GM21447 (cell line): ENCODE results near the gene SLC22A4.

Experiments
- ATAC-seq: cut with Tn5 transposase; IDR thresholded peaks from one replicate; pipeline ENCODE4 v1.9.1; 2021; ENCODE audit not compliant: unreplicated experiment

SLC22A4 gene

DNA sequence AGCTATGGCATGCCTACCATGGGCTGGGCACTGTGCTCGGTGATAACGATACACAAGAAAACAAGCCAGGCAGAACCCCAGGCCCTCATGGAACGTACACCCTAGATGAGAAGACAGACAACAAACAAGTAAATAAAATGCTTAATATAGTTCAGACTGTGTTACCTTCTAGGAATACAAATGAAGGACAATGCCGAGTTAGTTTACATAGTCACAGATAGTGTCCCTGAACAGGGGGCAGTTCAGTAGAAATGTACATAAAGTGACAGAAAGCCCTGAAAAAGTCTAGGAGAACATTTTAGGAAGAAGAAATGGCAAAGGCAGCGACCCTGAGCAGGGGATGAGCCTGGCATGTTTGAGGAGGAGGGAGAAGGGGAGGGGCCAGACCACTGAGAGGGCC is 97.1 kb downstream of the SLC22A4 start:
- no peak for ATAC-seq

DNA sequence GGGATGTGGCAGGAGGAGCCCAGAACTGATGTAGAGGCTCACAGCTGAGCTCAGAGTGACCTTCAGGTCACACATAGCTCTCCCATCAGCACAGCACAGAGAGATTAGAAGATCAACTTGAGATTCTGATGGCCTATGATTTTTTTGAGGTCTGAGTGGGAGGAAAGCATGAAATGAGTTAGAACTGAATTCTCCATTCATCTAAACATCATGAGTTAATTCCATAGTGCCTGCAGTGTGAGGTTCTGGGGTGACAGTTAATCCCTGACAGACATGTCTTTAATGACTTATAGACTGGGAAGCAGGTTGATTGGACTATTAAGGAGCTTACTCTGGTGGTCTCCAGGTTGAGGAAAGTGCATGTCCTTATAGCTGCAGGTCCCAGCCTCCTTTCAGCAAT is 97.7 kb downstream of the SLC22A4 start:
- ATAC-seq = no peak

DNA sequence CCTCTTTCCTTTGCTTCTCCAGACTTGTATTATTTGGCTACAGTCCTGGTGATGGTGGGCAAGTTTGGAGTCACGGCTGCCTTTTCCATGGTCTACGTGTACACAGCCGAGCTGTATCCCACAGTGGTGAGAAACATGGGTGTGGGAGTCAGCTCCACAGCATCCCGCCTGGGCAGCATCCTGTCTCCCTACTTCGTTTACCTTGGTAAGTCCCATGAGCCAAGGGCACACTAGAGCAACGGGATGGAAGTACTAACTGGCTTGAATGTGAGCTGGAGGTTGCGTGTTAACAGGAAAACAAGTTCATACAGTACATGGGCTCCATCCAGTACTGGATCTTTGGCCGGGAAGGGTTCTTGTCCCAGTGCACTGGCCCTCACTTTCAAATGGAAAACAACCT is 98.2 kb downstream of the SLC22A4 start:
- no peak for ATAC-seq

DNA sequence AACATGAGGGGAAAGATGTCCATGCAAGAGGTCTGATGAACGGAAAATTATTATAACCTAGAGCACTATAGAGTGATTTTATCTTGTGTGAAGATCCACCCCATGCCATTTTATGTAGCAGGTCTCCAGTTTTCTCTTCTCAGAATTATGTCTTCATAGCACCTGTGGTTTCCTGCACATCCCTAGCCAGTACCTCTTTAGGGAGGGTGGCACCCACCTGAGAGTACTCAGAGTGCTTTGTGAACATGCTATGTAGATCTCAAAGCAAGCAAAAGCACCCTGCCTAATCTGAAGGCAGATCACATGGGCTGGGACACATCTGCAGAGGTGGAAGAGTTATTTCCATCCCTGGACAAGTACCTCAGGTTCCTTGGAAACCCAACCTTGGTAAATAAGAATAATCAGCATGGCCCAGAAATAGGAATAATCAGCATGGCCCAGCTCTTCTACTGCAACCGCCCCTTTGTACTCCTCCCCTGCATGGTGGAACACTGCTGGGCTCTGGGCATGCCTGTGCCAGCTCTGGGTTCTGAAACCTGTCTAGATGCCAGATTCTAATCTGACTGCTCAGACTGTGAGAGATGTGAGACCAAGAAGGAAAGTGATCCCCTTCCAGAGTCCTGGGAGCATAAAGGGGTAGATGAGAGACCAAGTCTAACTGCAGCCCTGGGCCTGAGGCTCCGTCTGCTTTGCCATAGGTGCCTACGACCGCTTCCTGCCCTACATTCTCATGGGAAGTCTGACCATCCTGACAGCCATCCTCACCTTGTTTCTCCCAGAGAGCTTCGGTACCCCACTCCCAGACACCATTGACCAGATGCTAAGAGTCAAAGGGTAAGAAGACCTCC is 99.0 kb downstream of the SLC22A4 start:
- no peak for ATAC-seq
